ENCODE data around the gene SCAF8.

DNA sequence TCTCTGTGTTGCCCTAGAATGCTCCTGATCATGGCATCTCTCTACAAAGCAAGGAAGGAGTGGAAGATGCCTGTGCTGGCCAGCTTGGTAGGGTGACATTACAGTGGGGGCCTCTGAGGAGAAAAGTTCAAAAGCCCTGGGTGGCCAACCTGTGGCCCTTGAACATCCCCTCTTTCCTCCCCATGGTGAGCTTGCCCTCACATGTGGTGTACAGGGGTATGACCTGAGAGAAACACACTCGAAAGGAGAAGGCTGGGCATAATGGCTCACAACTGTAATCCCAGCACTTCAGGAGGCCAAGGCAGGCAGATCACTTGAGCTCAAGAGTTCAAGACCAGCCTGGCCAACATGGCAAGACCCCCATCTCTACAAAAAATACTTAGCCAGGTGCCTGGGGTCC lies 36.6 kb upstream of the SCAF8 start:
- TF ChIP-seq, protein P1, sequence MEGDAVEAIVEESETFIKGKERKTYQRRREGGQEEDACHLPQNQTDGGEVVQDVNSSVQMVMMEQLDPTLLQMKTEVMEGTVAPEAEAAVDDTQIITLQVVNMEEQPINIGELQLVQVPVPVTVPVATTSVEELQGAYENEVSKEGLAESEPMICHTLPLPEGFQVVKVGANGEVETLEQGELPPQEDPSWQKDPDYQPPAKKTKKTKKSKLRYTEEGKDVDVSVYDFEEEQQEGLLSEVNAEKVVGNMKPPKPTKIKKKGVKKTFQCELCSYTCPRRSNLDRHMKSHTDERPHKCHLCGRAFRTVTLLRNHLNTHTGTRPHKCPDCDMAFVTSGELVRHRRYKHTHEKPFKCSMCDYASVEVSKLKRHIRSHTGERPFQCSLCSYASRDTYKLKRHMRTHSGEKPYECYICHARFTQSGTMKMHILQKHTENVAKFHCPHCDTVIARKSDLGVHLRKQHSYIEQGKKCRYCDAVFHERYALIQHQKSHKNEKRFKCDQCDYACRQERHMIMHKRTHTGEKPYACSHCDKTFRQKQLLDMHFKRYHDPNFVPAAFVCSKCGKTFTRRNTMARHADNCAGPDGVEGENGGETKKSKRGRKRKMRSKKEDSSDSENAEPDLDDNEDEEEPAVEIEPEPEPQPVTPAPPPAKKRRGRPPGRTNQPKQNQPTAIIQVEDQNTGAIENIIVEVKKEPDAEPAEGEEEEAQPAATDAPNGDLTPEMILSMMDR (IDR thresholded peaks at IDR 0.05): no peak
- no peak for TF ChIP-seq POLR2A (IDR thresholded peaks at IDR 0.05)

Measured in sigmoid colon (tissue), 3 donors.